Activated effector memory CD4-positive, alpha-beta T cell treated with anti-CD3 and anti-CD28 coated beads, Interleukin-2, amount 50 U/mL, for 16 hours (primary cell): ENCODE data around the gene CRLF1.

Experiments used
- DNase-seq: peaks from one replicate; pipeline ENCODE4 v3.0.0-alpha.2; 2020

CRLF1 gene

GRCh38 chr19:18543814-18544475 lies 62.7 kb downstream of the CRLF1 start:
- DNase-seq: peak; percentile 87
